ENCODE data around the gene COX5B. TPM values are rescaled to one million over a fixed set of nuclear protein-coding genes. Genes with fewer than 3 reads are reported as not detected.

COX5B gene
- total RNA-seq, 2 experiments from 2014 or later, result 171 to 237 TPM

- TF ChIP-seq EZH2phosphoT487 (IDR thresholded peaks at IDR 0.05; ENCODE audit: borderline replicate concordance, low read depth, low read length) (no peak), CTCF (conservative IDR thresholded peaks at IDR 0.05; ENCODE audit: low read length) (no peak)
- Histone ChIP-seq H2AFZ (ENCODE audit: low read length) (peak overlapping the region; percentile 99), H3K9me2 (ENCODE audit: insufficient read depth, low read length) (no peaks in the 10 kb centered on the region), H3K36me3 (ENCODE audit: insufficient read depth, low read length) (peaks cover 32% of the 10 kb centered on the region), H3K27ac (ENCODE audit: low read depth, low read length, poor library complexity, severe bottlenecking) (peak overlapping the region; percentile 15), H3K4me2 (ENCODE audit: low read length) (peak overlapping the region; percentile 89), H4K20me1 (ENCODE audit: insufficient read depth, low read length) (no peaks in the 10 kb centered on the region), H3K79me2 (ENCODE audit: insufficient read depth, low read depth, low read length) (peaks cover 16% of the 10 kb centered on the region), H3K9me3 (ENCODE audit: low read length) (no peaks in the 10 kb centered on the region), H3K4me1 (ENCODE audit: insufficient read depth, low read length, poor library complexity, severe bottlenecking) (peaks cover 20% of the 10 kb centered on the region), H3K4me3 (ENCODE audit: low read depth, low read length, poor library complexity, severe bottlenecking) (peak overlapping the region; percentile 88)
- TSS peak; percentile 92 for BruUV-seq (replicated peaks)
- intact Hi-C loops (cut with micrococcal nuclease; ENCODE audit: unreplicated experiment), result loop anchor here (1.0 kb wide), 1 partner anchor 19 kb away; the partner anchor contains the start of gene ACTR1B
- POLR2A ChIA-PET, result interaction anchor here (0.6 to 4.2 kb wide), 7 partner anchors 19 to 72 kb away, joined by 3 to 44 read pairs (median 3); partner anchors contain the start of gene ACTR1B
- peak; percentile 14 for DNase-seq (ENCODE audit: low spot score)
- CTCF ChIA-PET (ENCODE audit: unreplicated experiment), result interaction anchor here (1.4 to 1.7 kb wide), 3 partner anchors 16 to 19 kb away, joined by 4 to 7 read pairs (median 4); partner anchors contain the start of gene ACTR1B
Observed at GRCh38 chr2:97645112-97645694, 659 bp upstream of the COX5B start.

- peak overlapping the region; percentile 88 for H3K4me3 ChIP-seq (ENCODE audit: low read depth, low read length, poor library complexity, severe bottlenecking)
Observed at GRCh38 chr2:97646977-97647376, 1.1 kb downstream of the COX5B start.

GRCh38 chr2:97651114-97651513, 5.3 kb downstream of the COX5B start:
- POLR2A ChIA-PET, result interaction anchor here (0.6 kb wide), 1 partner anchor 47 kb away, joined by 3 read pairs; no protein-coding TSS in a partner anchor
- no peaks in the 10 kb centered on the region for H4K20me1 ChIP-seq (ENCODE audit: insufficient read depth, low read length)
- no peak overlapping the region for H3K4me3 ChIP-seq (ENCODE audit: low read depth, low read length, poor library complexity, severe bottlenecking)
- intact Hi-C loops (cut with micrococcal nuclease; ENCODE audit: unreplicated experiment), result no loop called here
- BruUV-seq (replicated peaks), result no TSS peak
- no peak overlapping the region for H3K27ac ChIP-seq (ENCODE audit: low read depth, low read length, poor library complexity, severe bottlenecking)
- DNase-seq (ENCODE audit: low spot score), result no peak
- no peak overlapping the region for H2AFZ ChIP-seq (ENCODE audit: low read length)
- H3K9me3 ChIP-seq (ENCODE audit: low read length), result no peaks in the 10 kb centered on the region
- peaks cover 60% of the 10 kb centered on the region for H3K36me3 ChIP-seq (ENCODE audit: insufficient read depth, low read length)
- TF ChIP-seq CTCF (conservative IDR thresholded peaks at IDR 0.05; ENCODE audit: low read length) (no peak), EZH2phosphoT487 (IDR thresholded peaks at IDR 0.05; ENCODE audit: borderline replicate concordance, low read depth, low read length) (no peak)
- H3K79me2 ChIP-seq (ENCODE audit: insufficient read depth, low read depth, low read length), result peaks cover 15% of the 10 kb centered on the region
- H3K4me2 ChIP-seq (ENCODE audit: low read length), result no peak overlapping the region
- no peaks in the 10 kb centered on the region for H3K9me2 ChIP-seq (ENCODE audit: insufficient read depth, low read length)
- CTCF ChIA-PET (ENCODE audit: unreplicated experiment), result no interaction called here
- peaks cover 11% of the 10 kb centered on the region for H3K4me1 ChIP-seq (ENCODE audit: insufficient read depth, low read length, poor library complexity, severe bottlenecking)

More at GRCh38 chr2:97646977-97647376, 1.1 kb downstream of the COX5B start:
- Histone ChIP-seq H3K79me2 (ENCODE audit: insufficient read depth, low read depth, low read length) (peaks cover 16% of the 10 kb centered on the region), H4K20me1 (ENCODE audit: insufficient read depth, low read length) (no peaks in the 10 kb centered on the region), H3K9me3 (ENCODE audit: low read length) (no peaks in the 10 kb centered on the region), H3K36me3 (ENCODE audit: insufficient read depth, low read length) (peaks cover 43% of the 10 kb centered on the region), H2AFZ (ENCODE audit: low read length) (no peak overlapping the region), H3K27ac (ENCODE audit: low read depth, low read length, poor library complexity, severe bottlenecking) (no peak overlapping the region), H3K4me1 (ENCODE audit: insufficient read depth, low read length, poor library complexity, severe bottlenecking) (peaks cover 20% of the 10 kb centered on the region), H3K4me2 (ENCODE audit: low read length) (peak overlapping the region; percentile 62), H3K9me2 (ENCODE audit: insufficient read depth, low read length) (no peaks in the 10 kb centered on the region)
- TF ChIP-seq EZH2phosphoT487 (IDR thresholded peaks at IDR 0.05; ENCODE audit: borderline replicate concordance, low read depth, low read length), result no peak
- no TSS peak for BruUV-seq (replicated peaks)
- DNase-seq (ENCODE audit: low spot score), result no peak
- ChIA-PET POLR2A (interaction anchor here (4.2 kb wide), 1 partner anchor 17 kb away, joined by 44 read pairs; the partner anchor contains the start of gene ACTR1B), CTCF (ENCODE audit: unreplicated experiment) (interaction anchor here (1.7 kb wide), 1 partner anchor 15 kb away, joined by 7 read pairs; no protein-coding TSS in a partner anchor)
- intact Hi-C loops (cut with micrococcal nuclease; ENCODE audit: unreplicated experiment), result no loop called here

Data from OCI-LY7 (cell line).